DMS 273 (cell line): ENCODE measurements around the gene KRR1.

Source experiments
- DNase-seq: peaks from one replicate; lab custom pipeline; 2025; ENCODE audit not compliant: unreplicated experiment; lab: John Stamatoyannopoulos, UW

KRR1 gene

DNA sequence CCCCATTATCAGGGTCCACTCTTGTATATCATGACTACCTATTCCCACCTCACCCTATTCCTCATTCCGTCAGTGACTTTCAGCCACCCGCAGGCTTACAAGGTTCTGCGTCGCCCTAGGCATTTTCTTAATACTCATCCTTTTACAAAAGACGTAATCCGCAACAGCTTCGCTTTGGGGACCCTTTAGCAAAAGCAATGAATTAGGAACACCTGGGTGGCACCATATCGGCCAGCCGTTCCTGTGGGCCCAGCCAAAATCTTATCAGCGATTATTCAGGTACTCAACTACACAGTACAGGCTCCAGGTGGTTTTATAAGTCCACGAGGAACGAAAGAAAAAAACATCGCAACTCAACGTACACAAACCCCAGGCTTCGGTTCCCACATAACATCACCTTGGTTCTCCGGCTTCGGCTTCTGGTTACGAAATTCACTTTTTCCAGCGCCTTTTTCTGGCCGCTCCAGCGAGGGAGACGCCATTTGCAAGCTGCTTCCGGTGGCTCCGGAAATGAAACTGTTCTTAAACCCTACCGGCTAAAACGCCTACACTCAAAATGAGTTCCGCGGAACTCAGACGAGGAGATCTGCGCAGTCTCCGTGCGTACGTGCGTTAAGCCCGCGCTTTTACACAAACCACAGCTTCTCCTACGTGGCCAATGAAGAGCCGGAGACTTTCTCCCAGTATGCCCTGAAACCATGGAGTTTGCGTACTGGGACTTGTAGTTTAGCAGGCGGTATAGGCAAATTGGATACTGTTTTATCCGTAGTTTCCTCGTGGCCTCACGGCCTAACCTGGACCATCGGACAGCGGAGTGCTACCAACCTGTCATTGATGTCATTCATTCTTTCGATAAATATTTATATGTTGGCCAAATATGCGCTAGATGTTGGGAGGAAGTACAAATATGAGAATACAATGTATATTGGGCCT is at the start of gene KRR1:
KRR1 (minus strand) TSS at position 494 of the 933 bp plus-strand sequence; CDS start at position 482, 12 bp downstream.
- DNase-seq = peak; percentile 97

DNA sequence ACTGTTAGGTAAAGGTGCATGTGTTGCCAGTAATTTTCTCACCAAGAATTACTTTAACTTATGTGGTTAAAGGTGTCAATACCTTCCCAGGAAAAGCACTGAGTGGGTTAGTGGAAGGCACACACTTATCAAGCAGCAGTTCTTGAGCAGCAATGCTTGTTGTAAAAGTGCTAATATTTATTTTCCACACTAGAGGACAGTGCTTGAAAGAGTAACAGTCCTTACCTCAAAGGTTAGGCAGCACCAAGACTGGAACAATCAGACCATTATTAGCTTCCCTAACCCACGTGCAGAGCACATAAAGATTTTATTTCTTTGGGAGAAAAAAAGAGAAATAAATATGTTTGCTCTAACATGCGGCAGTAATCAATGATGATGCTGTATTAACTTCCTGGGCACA is 48.8 kb upstream of the KRR1 start:
- peak; percentile 41 for DNase-seq

- no peak for DNase-seq
These were observed 46.9 kb upstream of the KRR1 start for GRCh38 chr12:75558287-75558686.

GRCh38 chr12:75556311-75556899 is 45.0 kb upstream of the KRR1 start:
- no peak for DNase-seq

DNA sequence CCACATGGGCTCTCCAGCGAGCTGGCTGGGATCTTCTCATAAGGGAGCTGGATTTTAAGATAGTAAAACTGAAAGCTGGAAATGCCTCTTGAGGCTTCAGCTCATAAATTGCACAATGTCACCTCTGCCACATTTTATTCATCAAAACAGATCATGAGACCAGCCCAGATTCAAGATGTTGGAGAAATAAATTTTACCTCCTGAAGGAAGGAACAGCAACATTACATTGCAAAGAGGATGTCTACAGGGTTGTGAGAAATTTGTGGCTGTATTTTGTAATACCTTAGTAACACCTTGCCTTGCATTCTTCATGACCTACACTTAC is 43.1 kb upstream of the KRR1 start:
- DNase-seq = no peak

DNA sequence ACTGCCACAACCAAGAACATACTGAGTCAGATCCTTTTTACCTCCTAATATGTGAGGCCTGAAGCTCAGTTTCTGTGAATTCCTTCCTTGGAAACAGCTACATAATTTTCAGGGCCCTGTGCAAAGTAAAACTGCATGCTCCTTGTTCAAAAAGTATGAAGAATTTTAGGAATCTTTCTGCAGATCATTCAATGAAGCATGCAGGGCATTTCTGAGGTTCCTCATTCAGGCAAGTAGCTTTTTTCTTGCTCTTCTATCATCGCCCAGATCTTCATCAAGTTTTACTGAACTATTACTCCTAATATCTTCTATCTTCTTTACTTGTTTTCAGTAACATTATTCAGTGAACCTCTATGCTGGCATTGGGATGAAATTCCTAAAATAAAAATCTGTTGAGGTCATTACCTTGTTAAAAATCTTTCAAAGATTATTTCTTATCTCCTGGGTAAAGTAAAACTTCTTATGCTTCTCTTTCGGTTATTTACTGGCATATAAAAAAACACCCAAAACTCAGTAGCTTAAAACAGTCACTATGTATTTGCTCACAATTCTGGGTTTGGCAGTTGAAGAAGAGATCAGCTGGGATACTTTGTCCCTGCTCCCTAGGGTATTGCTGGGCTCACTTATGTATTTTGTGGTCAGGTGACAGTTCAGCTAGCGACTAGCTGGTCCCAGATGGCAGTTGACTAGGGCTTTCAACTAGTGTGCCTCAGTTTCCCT is 42.6 kb upstream of the KRR1 start:
- no peak for DNase-seq

- DNase-seq = no peak
These were observed 42.0 kb upstream of the KRR1 start for GRCh38 chr12:75553398-75553797.

GRCh38 chr12:75551477-75551876 is 40.1 kb upstream of the KRR1 start:
- no peak for DNase-seq

GRCh38 chr12:75550401-75551240 is 39.2 kb upstream of the KRR1 start:
- peak; percentile 41 for DNase-seq

- DNase-seq = no peak
These were observed 38.6 kb upstream of the KRR1 start for GRCh38 chr12:75549989-75550388.

GRCh38 chr12:75548879-75549278 is 37.5 kb upstream of the KRR1 start:
- no peak for DNase-seq

- DNase-seq = peak; percentile 3
These were observed 34.2 kb upstream of the KRR1 start for GRCh38 chr12:75545636-75546035.

DNA sequence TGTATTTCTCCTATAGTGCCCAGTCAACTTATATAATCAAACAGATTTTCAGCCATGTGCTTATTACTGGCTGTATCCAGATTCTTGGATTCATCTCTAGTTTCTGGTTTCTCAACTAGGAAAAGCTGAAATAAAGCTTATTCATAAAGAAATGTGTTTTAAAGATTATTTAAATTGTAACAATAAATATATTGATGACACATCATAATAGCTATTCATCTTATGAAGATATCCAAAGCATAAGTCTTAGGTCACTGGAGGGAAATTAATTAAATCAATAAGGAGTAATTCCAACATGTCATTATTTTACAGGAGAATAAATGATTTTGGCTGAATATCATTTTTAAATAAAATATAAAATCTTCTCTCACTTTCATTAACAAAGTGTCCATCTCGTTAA is 32.1 kb upstream of the KRR1 start:
- DNase-seq = no peak

- no peak for DNase-seq
These were observed 31.5 kb upstream of the KRR1 start for GRCh38 chr12:75542942-75543341.

GRCh38 chr12:75539889-75540288 is 28.5 kb upstream of the KRR1 start:
- DNase-seq = no peak

DNA sequence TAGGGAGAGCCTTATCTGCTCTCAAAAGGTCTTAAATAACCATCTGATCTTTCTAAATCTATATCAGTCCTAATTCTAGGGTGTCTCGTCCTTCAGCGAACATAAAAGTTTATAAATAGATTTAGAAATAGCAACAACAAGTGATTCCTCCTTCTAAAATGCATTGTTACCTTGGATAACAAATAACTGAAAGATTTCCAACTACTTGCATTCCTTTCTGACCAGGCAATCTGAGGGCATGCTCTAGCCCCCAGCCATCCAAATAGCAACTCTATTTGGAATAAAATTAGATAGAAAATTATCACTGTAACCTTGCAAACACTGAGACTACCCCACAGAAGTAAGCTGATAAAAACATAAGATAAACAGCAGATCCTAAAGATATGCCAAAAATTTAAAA is 21.8 kb upstream of the KRR1 start:
- no peak for DNase-seq

DNA sequence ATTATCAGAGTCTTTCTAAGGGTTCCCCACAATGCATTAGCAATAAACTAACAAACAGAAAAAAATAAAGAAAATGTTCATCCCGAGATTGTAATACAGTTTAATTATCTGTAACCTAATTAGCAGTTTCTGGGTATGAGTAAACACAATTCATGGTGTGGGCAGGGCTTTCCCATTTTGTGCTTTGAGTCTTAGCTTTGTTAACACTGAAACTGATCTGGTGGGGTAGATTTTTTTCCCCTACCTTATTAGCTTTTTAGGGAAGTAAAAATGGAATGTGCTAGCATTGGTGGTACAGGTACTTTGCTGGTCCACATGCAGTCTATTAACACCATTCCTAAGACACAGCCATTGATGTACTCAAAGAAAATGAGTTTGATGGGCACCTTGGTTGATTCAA is 18.4 kb upstream of the KRR1 start:
- DNase-seq = no peak

DNA sequence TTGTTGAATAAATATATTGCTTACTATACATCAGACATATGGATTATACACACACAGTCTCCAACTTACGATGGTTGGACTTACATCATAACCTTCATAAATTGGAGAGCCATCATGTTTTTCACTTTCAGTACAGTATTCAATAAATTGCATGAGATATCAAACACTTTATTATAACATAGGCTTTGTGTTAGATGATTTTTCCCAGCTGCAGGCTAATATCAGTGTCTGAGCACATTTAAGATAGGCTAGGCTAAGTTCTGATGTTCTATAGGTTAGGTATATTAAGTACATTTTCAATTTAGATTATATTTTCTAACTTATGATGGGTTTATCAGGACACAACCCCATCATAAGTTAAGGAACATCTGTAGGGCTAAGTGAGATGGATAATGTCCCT is 17.9 kb upstream of the KRR1 start:
- DNase-seq = no peak

DNA sequence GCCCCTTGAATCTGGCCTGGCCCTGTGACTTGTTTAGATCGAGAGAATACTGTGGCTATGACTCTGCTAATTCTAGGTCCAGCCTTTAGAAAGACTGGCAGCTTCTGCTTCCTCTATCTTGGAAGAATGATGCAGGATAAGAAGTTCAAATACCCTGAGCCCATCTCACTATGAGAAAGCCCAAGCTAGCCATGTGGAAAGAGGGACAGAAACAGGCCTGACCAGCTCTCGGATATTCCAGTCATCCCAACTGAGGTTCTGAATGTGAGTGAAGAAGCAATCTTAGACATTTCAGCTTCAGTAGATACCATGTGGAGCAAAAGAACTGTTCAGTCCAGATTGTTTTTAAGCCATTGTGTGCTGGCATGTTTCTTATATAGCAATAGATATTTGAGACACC is 17.3 kb upstream of the KRR1 start:
- no peak for DNase-seq

DNA sequence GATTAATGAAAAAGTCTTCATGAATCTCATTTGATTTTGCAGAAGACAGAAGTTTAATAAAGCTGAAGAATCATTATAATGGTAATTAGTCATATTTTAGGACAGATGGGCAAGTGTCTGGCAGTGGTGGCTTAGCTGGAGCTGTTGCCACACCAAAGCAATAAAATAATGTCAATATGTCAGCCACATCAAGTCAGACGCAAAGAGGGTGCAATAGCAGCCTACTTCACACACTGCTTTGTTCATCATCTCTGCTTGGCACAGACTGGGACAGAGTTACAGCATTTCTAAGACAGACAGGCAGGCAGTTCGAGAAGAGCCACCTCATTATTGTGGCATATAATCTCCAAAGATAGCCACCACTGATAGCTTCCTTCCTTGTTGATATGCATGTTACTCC is 16.9 kb upstream of the KRR1 start:
- DNase-seq = peak; percentile 13
